ENCODE measurements around the gene RALB.

The RALB gene

GRCh38 chr2:120269076-120269744, 16.6 kb downstream of the RALB start:
- DNase-seq: no peak

DNA sequence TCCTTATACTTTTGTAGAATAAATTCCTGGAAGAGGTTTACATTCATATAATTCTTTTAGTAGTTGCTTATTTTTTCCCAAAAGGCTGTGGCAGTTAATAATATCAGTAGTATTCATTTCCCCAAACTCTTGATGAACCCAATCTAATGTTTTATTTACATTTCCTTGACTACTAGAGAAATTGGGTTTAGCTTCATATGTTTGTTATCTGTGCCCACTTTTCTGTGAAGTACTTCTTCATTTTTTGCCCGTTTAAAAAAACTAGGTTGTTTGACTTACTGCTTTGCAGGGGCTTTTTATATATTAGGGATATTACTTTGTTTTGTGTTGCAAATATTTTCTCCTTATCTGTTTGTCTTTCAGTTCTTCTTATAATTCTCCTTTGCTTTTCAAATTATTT, 17.2 kb downstream of the RALB start:
- DNase-seq: no peak

GRCh38 chr2:120271711-120272379, 19.2 kb downstream of the RALB start:
- no peak for DNase-seq

DNA sequence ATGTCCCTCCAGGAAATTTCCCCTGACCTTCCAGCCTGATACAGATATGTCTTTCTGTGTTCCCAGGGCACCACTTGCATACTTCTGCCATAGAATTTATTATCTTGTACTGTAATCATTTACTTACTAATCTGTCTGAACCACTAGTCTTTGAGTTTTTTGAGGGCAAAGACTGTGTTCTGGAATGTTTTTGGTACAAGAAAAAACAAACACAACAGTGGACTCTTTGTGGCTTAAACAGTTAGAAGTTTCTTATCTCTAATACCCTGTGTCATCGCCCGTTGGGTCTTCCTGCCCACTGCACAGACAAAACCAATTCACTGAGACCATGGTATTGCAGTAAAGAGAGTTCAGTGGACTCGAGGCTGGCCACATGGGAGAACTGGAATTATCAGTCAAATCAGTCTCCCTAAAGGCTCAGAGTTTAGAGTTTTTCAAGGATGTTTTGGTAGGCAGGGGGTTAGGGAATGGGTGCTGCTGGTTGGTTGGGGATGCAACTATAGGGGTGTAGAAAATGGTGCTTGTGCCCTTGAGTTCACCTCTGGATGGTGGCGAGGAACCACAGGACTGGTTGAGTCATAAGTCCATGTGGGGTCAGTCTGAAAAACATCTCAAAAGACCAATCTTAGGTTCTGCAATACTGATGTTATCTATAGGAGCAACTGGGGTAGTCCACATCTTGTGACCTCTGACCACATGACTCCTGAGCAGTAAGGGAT, 20.3 kb downstream of the RALB start:
- no peak for DNase-seq

DNA sequence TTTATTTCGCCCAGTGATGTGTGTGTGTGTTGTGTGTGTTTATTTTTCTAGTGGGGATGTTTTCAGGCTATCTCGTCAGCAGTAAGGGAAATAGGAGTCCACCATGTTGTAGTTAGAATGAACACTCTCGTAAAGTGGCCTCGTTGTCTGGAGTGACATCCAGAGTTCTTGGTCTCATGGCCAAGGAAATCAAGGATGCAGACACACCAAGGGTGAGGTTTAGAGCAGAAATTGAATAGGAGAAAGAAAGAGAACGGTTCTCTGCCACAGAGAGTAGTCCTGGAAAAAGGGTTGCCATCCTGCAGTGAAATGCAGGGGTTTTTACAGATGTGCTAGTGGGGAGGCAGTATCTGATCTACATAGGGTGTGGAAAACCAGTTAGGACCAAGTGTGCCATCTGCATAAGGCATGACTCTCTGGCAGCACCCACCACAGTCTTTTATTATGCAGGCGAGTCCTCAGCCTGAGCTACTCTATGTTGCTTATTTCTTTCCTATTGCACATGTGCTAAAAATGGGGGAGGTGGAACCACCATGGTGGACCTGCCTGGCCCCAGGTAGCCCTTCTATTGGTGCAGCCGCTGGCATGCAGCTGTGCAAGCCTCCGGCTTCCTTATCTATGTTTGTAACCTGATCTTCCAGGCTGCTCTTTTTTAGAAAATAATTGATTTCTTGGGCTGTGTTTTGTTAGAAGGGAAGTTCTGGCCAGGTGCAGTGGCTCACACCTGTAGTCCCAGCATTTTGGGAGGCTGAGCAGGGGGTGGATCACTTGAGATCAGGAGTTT, 23.2 kb downstream of the RALB start:
- DNase-seq: no peak

DNA sequence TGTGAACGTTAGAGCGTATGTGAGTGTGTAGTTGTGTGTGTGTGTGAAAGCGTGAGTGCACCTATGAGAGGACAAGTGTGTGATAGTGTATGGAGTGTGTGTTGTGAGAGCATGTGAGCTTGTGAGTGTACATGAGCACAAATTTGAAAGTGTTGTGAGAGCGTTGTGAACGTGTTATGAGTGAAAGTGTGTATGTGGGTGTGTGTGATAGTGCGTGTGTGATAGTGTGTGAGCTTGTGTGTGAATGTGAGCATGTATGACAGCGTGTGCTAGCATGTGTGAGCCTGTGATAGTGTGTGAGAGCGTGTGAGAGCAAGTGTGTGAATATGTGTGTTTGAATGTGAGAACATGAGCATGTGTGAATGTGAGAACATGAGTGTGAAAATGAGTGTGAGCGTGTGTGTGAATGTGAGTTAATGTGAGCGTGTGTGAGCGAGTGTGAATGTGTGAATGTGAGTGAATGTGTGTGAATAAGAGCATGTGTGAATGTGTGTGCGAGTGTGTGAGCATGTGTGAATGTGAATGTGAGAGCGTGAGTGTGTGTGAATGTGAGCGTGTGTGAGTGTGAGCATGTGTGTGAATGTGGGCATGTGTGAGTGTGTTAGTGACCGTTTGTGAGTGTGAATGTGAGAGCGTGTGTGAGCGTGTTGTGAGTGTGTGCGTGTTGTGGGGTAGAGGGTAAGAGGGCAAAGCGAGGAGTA, 25.0 kb downstream of the RALB start:
- DNase-seq: no peak

DNA sequence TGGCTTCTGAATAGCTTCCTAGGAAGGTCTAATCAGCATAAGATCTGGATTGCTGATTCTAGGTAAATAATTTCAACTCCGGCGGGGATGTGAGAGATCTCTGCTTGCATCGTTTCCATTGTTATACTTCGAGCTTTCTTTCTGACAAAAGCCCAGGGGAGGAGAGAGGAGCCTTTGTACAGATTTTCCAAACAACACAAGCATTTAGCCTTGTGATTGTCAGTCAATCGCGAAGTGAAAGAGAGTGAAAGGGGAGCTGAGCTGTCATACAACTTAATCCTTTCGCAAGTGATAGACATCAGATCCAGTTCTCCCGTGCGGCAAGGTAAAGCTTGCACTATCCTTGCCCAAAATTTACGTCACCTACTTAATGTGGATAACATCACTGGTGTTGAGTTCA, 26.2 kb downstream of the RALB start:
- no peak for DNase-seq

- no peak for DNase-seq
Observed at GRCh38 chr2:120279708-120280107, 27.1 kb downstream of the RALB start.

DNA sequence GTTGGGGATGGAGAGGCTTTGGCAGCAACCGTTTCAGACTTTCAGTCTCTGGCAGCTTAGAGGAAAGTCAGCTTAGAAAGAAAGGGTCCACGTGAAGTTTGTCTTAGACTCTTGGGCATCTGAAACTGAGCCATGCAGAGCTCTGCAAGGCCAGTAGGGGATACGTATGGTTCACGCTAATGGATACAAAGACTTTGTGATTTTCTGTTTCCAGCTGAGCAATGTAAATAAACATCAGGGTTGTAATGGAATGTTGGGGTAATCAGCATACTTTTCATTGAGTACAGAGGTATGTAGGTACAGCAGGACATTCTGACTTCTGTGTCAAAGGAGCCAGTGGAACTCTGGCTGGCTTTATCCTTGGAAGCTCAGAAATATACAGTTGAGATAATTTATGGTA, 31.0 kb downstream of the RALB start:
- no peak for DNase-seq

DNA sequence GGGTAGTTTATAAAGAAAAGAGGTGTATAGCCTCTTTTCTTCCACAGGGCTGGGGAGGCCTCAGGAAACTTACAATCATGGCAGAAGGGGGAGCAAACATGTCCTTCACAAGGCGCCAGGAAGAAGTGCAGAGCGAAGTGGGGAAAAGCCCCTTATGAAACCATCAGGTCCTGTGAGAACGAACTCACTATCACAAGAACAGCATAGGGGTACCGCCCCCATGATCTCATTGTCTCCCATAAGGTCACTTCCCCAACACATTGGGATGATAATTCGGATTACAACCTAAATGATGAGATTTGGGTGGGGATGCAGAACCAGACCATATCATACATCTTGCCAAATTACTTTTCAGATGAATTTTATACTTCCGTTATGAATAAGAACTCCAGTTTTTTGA, 32.4 kb downstream of the RALB start:
- DNase-seq: no peak

GRCh38 chr2:120287183-120288015, 34.7 kb downstream of the RALB start:
- DNase-seq: peak; percentile 40

DNA sequence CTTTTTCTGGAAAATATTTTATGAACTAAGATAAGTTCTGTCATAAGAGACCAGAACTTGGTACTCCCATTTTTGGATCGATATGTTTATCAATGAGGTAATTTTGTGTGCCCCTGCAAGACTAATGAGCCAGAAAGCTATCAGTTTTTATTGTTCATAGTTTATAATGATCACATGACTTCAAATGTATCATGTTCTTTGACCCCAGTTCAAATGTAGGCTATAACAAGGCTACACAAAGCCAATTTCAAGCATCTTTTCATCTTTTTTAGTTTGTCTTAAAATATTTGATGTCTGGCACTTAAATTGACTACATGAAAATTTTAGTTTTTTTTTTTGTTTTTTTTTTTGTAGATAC, 35.3 kb downstream of the RALB start:
- DNase-seq: no peak

GRCh38 chr2:120289221-120289906, 36.7 kb downstream of the RALB start:
- DNase-seq: no peak

- no peak for DNase-seq
Observed at GRCh38 chr2:120290737-120291136, 38.1 kb downstream of the RALB start.

DNA sequence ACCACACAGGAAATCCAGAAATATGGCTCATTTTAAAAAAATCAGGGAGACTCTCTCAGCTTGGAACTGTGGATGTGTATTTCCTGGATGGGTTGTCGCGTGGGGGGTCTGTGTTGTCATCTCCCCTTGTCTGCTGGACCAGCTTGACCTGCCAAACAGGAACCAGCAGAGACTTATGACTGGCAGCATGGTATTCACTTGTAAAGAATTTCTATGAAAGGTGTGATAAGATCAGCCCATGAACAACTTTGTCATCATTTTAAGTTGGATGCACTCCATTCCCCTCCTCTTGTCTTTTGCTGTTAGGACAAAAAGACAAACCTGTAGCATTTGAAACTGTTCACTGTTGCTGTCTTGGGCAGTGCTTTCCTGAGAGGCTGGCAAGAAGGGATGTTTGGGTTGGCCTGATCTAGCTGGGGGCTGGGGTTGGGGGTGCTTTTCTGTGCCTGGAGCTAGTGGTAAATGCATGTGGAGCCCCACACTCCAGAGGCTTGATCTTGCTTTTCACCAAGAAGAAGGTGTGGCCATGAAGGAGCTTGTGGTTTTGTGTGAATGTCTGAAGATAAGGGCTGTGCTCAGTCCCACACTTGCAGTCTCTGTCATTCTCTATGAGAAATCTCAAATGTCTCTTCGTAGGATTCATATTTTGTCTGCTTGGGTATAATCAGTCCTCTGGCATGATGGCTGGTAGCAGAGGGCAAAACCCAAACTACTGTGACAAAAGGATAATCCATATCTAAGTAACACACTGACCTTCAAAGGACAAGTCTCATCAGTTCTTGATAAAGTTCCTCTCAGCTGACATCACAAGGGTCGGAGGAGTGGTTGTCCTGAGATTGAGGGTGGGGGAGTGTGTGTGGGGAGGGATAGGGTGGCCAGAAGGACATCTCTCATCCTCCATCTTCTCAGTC, 39.0 kb downstream of the RALB start:
- no peak for DNase-seq

DNA sequence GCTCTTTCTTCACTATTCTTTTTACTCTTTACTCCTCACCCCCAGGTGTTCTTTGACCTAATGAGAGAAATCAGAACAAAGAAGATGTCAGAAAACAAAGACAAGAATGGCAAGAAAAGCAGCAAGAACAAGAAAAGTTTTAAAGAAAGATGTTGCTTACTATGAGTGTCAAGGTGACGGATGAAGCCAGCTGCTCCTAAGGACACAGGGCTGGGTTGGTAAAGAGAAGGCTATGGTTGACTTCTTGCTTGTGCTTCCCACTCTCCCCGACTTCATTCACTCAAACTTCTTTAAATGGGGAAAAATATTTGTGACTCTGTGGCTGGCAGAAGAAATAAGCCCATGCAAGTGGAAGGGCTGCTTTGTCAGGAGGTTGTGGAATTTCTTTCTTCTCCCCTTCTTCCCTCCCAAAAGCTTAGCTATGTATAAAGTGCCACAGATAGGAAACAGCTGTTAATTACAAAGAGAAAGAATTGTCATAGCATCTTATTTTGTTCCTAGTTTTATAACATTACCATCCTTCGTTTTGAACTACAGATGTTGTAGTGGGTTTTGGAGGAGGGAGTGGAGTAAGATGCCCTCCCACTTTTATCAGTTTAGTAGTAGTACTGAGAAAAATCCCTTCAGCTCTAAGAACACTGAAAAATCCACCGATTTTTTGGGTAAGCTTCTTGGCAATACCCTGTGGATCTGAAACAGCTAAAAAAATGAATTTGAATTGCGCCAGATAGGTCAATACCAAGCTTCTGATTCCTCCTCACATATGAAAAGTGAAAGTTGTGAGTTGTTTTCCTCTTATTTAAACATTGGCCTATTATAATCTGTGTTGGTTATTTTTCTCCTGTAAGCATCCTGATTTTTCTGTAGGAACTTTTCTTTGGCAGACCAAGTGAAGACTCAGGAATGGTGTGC, 40.7 kb downstream of the RALB start:
- DNase-seq: no peak

- no peak for DNase-seq
Observed at GRCh38 chr2:120294008-120294340, 41.3 kb downstream of the RALB start.

- no peak for DNase-seq
Observed at GRCh38 chr2:120298173-120298835, 45.7 kb downstream of the RALB start.

DNA sequence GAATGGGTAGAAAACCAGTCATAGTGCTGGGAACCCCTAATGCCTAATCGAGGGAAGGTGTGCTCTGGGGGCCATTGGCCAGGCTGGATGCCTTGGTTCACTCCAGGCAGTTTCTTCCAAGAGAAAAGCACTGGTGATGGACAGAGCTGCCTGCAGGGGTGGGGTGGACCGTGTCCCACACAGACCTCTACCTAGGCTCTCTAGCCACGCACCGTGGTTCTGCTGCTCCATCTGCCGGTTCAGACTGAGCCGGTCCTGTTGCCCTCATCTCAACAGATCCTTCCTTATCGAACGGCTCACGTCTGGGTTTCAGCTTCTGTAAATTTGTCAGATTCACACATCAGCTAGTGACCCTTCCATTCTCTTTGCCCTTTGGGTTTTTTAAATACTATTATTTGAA, 46.4 kb downstream of the RALB start:
- no peak for DNase-seq

Data from stimulated activated CD4-positive, alpha-beta T cell treated with anti-CD3 and anti-CD28 coated beads, Interleukin-4, amount 100 ng/mL, for 24 hours (primary cell).